Measurements from ENCODE around the gene SLC2A13. TPM values are rescaled to one million over a fixed set of nuclear protein-coding genes. Genes with fewer than 3 reads are reported as not detected.
A peak's percentile ranks its signal among the peaks of the same experiment; 100 is the strongest.

The SLC2A13 gene
- total and polyA plus RNA-seq, 4 donors = 1.9 to 20.2 (median 6.9) TPM

DNA sequence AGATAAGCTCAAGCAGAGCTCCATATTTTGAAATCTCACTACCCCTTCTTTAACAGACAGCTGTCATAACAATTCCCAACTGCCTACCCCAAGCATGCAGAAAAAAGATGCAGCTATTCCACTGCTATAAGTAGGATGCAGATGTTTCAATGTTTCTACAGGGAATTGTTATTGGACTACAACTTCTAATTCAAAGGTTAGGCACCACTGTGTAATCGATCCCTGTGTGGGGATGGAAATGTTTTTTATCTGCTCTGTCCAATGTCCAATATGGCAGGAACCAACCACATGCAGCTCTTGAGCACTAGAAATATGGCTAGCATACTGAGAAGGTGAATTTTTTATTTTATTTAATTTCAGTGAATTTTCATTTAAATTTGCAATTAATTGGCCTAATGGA is 208.6 kb downstream of the SLC2A13 start:
- Histone ChIP-seq H3K9me3 (ENCODE audit: control insufficient read depth in 4 of 4, low read length in 3 of 4) (no peaks in the 10 kb centered on the region), H3K27me3 (ENCODE audit: control insufficient read depth in 4 of 4, insufficient read depth in 4 of 4, low read length in 3 of 4) (no peaks in the 10 kb centered on the region), H3K4me1 (ENCODE audit: control insufficient read depth in 4 of 4, insufficient read depth in 4 of 4, low read length in 3 of 4) (peaks cover 0 to 21% (median 9%) of the 10 kb centered on the region in 4 donors), H3K27ac (ENCODE audit: low read depth in 1 of 2, low read length in 2 of 2) (peak overlapping the region; percentile 5 to 7), H3K4me3 (ENCODE audit: low read depth in 1 of 3, low read length in 3 of 3) (no peak overlapping the region), H3K9ac (ENCODE audit: low read depth in 1 of 2, low read length in 2 of 2) (no peak overlapping the region), H3K36me3 (ENCODE audit: control insufficient read depth in 4 of 4, insufficient read depth in 3 of 4, low read depth in 1 of 4, low read length in 3 of 4) (no peaks in the 10 kb centered on the region)
- WGBS = 34% methylated on average over 1 of the region's 1 CpG
- peak in 1 of 2 donors; percentile 12 for TF ChIP-seq EGR1 (IDR thresholded peaks at IDR 0.05; ENCODE audit: low read depth in 2 of 2)
- TF ChIP-seq, protein P1, sequence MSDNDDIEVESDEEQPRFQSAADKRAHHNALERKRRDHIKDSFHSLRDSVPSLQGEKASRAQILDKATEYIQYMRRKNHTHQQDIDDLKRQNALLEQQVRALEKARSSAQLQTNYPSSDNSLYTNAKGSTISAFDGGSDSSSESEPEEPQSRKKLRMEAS (IDR thresholded peaks at IDR 0.05) = peak; percentile 52
- TF ChIP-seq JUND (IDR thresholded peaks at IDR 0.05) = peak in 1 of 2 donors; percentile 14
- TF ChIP-seq FOXA2 (IDR thresholded peaks at IDR 0.05) = no peak
- TF ChIP-seq NR2F2 (IDR thresholded peaks at IDR 0.05) = no peak
- TF ChIP-seq, protein P2, sequence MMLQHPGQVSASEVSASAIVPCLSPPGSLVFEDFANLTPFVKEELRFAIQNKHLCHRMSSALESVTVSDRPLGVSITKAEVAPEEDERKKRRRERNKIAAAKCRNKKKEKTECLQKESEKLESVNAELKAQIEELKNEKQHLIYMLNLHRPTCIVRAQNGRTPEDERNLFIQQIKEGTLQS (IDR thresholded peaks at IDR 0.05) = no peak
- TF ChIP-seq, protein P3, sequence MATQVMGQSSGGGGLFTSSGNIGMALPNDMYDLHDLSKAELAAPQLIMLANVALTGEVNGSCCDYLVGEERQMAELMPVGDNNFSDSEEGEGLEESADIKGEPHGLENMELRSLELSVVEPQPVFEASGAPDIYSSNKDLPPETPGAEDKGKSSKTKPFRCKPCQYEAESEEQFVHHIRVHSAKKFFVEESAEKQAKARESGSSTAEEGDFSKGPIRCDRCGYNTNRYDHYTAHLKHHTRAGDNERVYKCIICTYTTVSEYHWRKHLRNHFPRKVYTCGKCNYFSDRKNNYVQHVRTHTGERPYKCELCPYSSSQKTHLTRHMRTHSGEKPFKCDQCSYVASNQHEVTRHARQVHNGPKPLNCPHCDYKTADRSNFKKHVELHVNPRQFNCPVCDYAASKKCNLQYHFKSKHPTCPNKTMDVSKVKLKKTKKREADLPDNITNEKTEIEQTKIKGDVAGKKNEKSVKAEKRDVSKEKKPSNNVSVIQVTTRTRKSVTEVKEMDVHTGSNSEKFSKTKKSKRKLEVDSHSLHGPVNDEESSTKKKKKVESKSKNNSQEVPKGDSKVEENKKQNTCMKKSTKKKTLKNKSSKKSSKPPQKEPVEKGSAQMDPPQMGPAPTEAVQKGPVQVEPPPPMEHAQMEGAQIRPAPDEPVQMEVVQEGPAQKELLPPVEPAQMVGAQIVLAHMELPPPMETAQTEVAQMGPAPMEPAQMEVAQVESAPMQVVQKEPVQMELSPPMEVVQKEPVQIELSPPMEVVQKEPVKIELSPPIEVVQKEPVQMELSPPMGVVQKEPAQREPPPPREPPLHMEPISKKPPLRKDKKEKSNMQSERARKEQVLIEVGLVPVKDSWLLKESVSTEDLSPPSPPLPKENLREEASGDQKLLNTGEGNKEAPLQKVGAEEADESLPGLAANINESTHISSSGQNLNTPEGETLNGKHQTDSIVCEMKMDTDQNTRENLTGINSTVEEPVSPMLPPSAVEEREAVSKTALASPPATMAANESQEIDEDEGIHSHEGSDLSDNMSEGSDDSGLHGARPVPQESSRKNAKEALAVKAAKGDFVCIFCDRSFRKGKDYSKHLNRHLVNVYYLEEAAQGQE (IDR thresholded peaks at IDR 0.05) = no peak
- peak; percentile 83 to 88 for TF ChIP-seq HNF4A (conservative IDR thresholded peaks at IDR 0.05)
- no peak for TF ChIP-seq TAF1 (conservative IDR thresholded peaks at IDR 0.05)
- peak; percentile 61 for TF ChIP-seq YY1 (IDR thresholded peaks at IDR 0.05)
- TF ChIP-seq HNF4G (IDR thresholded peaks at IDR 0.05) = peak; percentile 61
- TF ChIP-seq, protein P4, sequence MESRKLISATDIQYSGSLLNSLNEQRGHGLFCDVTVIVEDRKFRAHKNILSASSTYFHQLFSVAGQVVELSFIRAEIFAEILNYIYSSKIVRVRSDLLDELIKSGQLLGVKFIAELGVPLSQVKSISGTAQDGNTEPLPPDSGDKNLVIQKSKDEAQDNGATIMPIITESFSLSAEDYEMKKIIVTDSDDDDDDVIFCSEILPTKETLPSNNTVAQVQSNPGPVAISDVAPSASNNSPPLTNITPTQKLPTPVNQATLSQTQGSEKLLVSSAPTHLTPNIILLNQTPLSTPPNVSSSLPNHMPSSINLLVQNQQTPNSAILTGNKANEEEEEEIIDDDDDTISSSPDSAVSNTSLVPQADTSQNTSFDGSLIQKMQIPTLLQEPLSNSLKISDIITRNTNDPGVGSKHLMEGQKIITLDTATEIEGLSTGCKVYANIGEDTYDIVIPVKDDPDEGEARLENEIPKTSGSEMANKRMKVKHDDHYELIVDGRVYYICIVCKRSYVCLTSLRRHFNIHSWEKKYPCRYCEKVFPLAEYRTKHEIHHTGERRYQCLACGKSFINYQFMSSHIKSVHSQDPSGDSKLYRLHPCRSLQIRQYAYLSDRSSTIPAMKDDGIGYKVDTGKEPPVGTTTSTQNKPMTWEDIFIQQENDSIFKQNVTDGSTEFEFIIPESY (IDR thresholded peaks at IDR 0.05) = no peak
- TF ChIP-seq, protein P5, sequence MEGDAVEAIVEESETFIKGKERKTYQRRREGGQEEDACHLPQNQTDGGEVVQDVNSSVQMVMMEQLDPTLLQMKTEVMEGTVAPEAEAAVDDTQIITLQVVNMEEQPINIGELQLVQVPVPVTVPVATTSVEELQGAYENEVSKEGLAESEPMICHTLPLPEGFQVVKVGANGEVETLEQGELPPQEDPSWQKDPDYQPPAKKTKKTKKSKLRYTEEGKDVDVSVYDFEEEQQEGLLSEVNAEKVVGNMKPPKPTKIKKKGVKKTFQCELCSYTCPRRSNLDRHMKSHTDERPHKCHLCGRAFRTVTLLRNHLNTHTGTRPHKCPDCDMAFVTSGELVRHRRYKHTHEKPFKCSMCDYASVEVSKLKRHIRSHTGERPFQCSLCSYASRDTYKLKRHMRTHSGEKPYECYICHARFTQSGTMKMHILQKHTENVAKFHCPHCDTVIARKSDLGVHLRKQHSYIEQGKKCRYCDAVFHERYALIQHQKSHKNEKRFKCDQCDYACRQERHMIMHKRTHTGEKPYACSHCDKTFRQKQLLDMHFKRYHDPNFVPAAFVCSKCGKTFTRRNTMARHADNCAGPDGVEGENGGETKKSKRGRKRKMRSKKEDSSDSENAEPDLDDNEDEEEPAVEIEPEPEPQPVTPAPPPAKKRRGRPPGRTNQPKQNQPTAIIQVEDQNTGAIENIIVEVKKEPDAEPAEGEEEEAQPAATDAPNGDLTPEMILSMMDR (IDR thresholded peaks at IDR 0.05; ENCODE audit: low read depth, low read length, missing input control) = no peak
- no peak for TF ChIP-seq FOXA1 (IDR thresholded peaks at IDR 0.05)
- TF ChIP-seq RXRA (IDR thresholded peaks at IDR 0.05) = peak; percentile 15 to 24
- TF ChIP-seq SP1 (IDR thresholded peaks at IDR 0.05) = peak; percentile 45
- TF ChIP-seq GABPA (IDR thresholded peaks at IDR 0.05 in 1 of 2, conservative IDR thresholded peaks at IDR 0.05 in 1 of 2) = no peak
- peak; percentile 17 to 24 for TF ChIP-seq RAD21 (IDR thresholded peaks at IDR 0.05)
- DNase-seq (ENCODE audit: low spot score) = no peak
